CD14-positive monocyte (primary cell): Measurements from ENCODE around the gene ROR1. TPM values are rescaled to one million over a fixed set of nuclear protein-coding genes. Genes with fewer than 3 reads are reported as not detected.

Experiments
- DNase-seq, 3 donors: peaks; one replicate each; pipeline ENCODE4 v3.0.0-alpha.2; 2011 to 2022
- H2AFZ ChIP-seq: 2 replicates; pipeline ENCODE4 v1.6.0; 2012; ENCODE audit warnings: mild to moderate bottlenecking, low read depth, low read length, inconsistent platforms; ENCODE audit not compliant: insufficient read depth, poor library complexity, severe bottlenecking
- H3K27ac ChIP-seq, 2 donors: 1 replicate in 1 of 2; 2 replicates in 1 of 2; pipeline ENCODE4 v1.5.1; 2012 to 2013; ENCODE audit warnings: low read length in 2 of 2, control low read depth in 1 of 2, inconsistent platforms in 1 of 2, low read depth in 1 of 2, mild to moderate bottlenecking in 1 of 2
- H3K27me3 ChIP-seq, 2 donors: one replicate each; pipeline versions ENCODE4 v1.6.0 to v1.6.1; 2011 to 2013; ENCODE audit warnings: low read length in 2 of 2; ENCODE audit not compliant: control insufficient read depth in 2 of 2, insufficient read depth in 2 of 2
- H3K36me3 ChIP-seq, 2 donors: replicated peaks in 1 of 2; 1 replicate in 1 of 2; 2 replicates in 1 of 2; pipeline versions ENCODE4 v1.5.1 to v1.6.1; 2012 to 2013; ENCODE audit warnings: low read length in 2 of 2, control low read depth in 1 of 2, inconsistent platforms in 1 of 2, mild to moderate bottlenecking in 1 of 2; ENCODE audit not compliant: insufficient read depth in 2 of 2, control insufficient read depth in 1 of 2
- H3K4me1 ChIP-seq, 2 donors: 1 replicate in 1 of 2; 2 replicates in 1 of 2; pipeline versions ENCODE4 v1.5.1 to v1.6.1; 2012 to 2013; ENCODE audit warnings: low read length in 2 of 2, control low read depth in 1 of 2, inconsistent platforms in 1 of 2, mild to moderate bottlenecking in 1 of 2, moderate library complexity in 1 of 2; ENCODE audit not compliant: insufficient read depth in 2 of 2, control insufficient read depth in 1 of 2
- H3K4me2 ChIP-seq: replicated peaks from 2 replicates; pipeline ENCODE3; 2012; ENCODE audit warnings: low read length, moderate library complexity, mild to moderate bottlenecking; ENCODE audit not compliant: poor library complexity, severe bottlenecking; ENCODE audit errors: extremely low read depth
- H3K4me3 ChIP-seq, 3 experiments: fragments of 200-600 bp in 1 of 3; sonication (generic) in 1 of 3; replicated peaks in 1 of 3; 1 replicate in 2 of 3; 2 replicates in 1 of 3; pipeline ENCODE4 v1.5.1; 2011 to 2013; ENCODE audit warnings: low read length in 3 of 3, mild to moderate bottlenecking in 3 of 3, control low read depth in 2 of 3, low read depth in 2 of 3, inconsistent platforms in 1 of 3, moderate library complexity in 1 of 3
- H3K79me2 ChIP-seq: 2 replicates; pipeline ENCODE4 v1.6.0; 2012; ENCODE audit warnings: mild to moderate bottlenecking, control low read depth, inconsistent platforms, low read length, moderate library complexity; ENCODE audit not compliant: insufficient read depth
- H3K9ac ChIP-seq: 2 replicates; pipeline ENCODE4 v1.6.0; 2017; ENCODE audit warnings: low read length, mild to moderate bottlenecking; ENCODE audit not compliant: insufficient read depth, poor library complexity, severe bottlenecking
- H3K9me3 ChIP-seq, 2 donors: replicated peaks in 1 of 2; 1 replicate in 1 of 2; 2 replicates in 1 of 2; pipeline versions ENCODE4 v1.5.1 to v1.6.1; 2012 to 2013; ENCODE audit warnings: low read length in 2 of 2, control low read depth in 1 of 2; ENCODE audit not compliant: control insufficient read depth in 1 of 2, insufficient read depth in 1 of 2
- H4K20me1 ChIP-seq: 2 replicates; pipeline ENCODE4 v1.6.0; 2012; ENCODE audit warnings: mild to moderate bottlenecking, low read length, control low read depth, moderate library complexity; ENCODE audit not compliant: insufficient read depth
- H3K27ac Mint-ChIP-seq, 7 donors: one replicate each; pipeline ENCODE4 v1.8.0; 2020; ENCODE audit warnings: mild to moderate bottlenecking in 7 of 7, mixed read lengths in 7 of 7, moderate library complexity in 6 of 7, inconsistent platforms in 2 of 7
- H3K27me3 Mint-ChIP-seq, 3 donors: one replicate each; pipeline ENCODE4 v1.8.0; 2021 to 2022; ENCODE audit warnings: low read depth in 3 of 3, mild to moderate bottlenecking in 3 of 3, mixed read lengths in 3 of 3, moderate library complexity in 3 of 3, inconsistent platforms in 1 of 3
- H3K36me3 Mint-ChIP-seq, 2 donors: one replicate each; pipeline ENCODE4 v1.8.0; 2020; ENCODE audit warnings: mixed read lengths in 2 of 2, inconsistent platforms in 1 of 2, mild to moderate bottlenecking in 1 of 2
- H3K4me1 Mint-ChIP-seq: one replicate; pipeline ENCODE4 v1.8.0; 2020; ENCODE audit warnings: mild to moderate bottlenecking, mixed read lengths
- H3K4me3 Mint-ChIP-seq, 2 donors: one replicate each; pipeline ENCODE4 v1.8.0; 2020; ENCODE audit warnings: mild to moderate bottlenecking in 2 of 2, mixed read lengths in 2 of 2, moderate library complexity in 1 of 2
- H3K9me3 Mint-ChIP-seq, 7 donors: one replicate each; pipeline ENCODE4 v1.8.0; 2020 to 2022; ENCODE audit warnings: mixed read lengths in 7 of 7, mild to moderate bottlenecking in 6 of 7, moderate library complexity in 6 of 7, inconsistent platforms in 2 of 7
- WGBS: methylation state at CpG from one replicate; pipeline ENCODE4 v1.1.5; 2013; ENCODE audit warnings: missing lambda C conversion rate; ENCODE audit not compliant: insufficient coverage; 5-methylcytosine and 5-hydroxymethylcytosine counted together
- intact Hi-C, 2 donors: fragments of 100-400 bp; cut with micrococcal nuclease; formaldehyde crosslinking; loops; one replicate each; pipeline versions ENCODE4 v1.15.0 to v1.15.1; 2023
- polyA plus RNA-seq, 3 donors: library from polyadenylated mRNA; depleted of rRNA in 1 of 3; unstranded in 2 of 3; stranded (reverse) in 1 of 3; fragments of 300-500 nt in 2 of 3; fragments of >200 nt in 1 of 3; fragmentation: Illumina TruSeq in 2 of 3; gene quantifications; 1 replicate in 2 of 3; 2 replicates in 1 of 3; pipeline ENCODE4 v1.2.3, GENCODE V29; 2012 to 2021
- TF ChIP-seq, protein P1 (sequence below): fragments of 200-600 bp; IDR thresholded peaks from one replicate; pipeline ENCODE4 v1.8.0; 2022; ENCODE audit warnings: antibody characterized with exemption, mild to moderate bottlenecking

Gene ROR1
- polyA plus RNA-seq, 3 donors, result not detected

DNA sequence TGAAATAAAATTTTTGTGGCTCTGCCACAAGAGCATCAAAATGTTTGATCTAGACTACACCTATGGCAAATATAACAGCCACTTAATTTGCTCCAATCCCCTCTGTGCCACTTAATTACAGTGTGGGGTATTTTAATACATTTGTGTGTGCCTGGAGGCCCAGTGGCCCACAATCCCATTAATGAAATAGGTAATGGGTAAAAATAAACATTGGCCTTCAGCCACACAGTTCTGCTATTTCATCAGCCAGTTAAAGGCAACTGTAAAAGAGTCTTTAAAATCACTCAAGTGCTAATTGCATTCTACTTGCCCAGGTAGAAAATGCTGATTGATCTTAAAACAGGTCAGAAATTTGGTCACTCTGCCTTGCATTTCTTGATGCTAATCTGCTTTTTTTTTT is 278.0 kb downstream of the ROR1 start:
- H3K4me3 ChIP-seq, result no peak overlapping the region
- no peaks in the 10 kb centered on the region for H3K9me3 ChIP-seq
- no peak overlapping the region for H3K4me3 Mint-ChIP-seq
- intact Hi-C loops, result no loop called here
- no peak overlapping the region for H3K4me2 ChIP-seq
- no peak overlapping the region for H3K27ac ChIP-seq
- DNase-seq, result no peak
- H3K4me1 ChIP-seq, result no peaks in the 10 kb centered on the region
- H3K36me3 Mint-ChIP-seq, result no peaks in the 10 kb centered on the region
- H3K27me3 Mint-ChIP-seq, result no peaks in the 10 kb centered on the region
- no peaks in the 10 kb centered on the region for H3K36me3 ChIP-seq
- no peaks in the 10 kb centered on the region for H3K79me2 ChIP-seq
- peaks cover 0 to 6% (median 0%) of the 10 kb centered on the region in 7 donors for H3K9me3 Mint-ChIP-seq
- H3K27me3 ChIP-seq, result no peaks in the 10 kb centered on the region
- H3K4me1 Mint-ChIP-seq, result no peaks in the 10 kb centered on the region
- TF ChIP-seq, protein P1, sequence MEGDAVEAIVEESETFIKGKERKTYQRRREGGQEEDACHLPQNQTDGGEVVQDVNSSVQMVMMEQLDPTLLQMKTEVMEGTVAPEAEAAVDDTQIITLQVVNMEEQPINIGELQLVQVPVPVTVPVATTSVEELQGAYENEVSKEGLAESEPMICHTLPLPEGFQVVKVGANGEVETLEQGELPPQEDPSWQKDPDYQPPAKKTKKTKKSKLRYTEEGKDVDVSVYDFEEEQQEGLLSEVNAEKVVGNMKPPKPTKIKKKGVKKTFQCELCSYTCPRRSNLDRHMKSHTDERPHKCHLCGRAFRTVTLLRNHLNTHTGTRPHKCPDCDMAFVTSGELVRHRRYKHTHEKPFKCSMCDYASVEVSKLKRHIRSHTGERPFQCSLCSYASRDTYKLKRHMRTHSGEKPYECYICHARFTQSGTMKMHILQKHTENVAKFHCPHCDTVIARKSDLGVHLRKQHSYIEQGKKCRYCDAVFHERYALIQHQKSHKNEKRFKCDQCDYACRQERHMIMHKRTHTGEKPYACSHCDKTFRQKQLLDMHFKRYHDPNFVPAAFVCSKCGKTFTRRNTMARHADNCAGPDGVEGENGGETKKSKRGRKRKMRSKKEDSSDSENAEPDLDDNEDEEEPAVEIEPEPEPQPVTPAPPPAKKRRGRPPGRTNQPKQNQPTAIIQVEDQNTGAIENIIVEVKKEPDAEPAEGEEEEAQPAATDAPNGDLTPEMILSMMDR, result no peak
- H3K27ac Mint-ChIP-seq, result no peak overlapping the region
- no peak overlapping the region for H3K9ac ChIP-seq
- no peaks in the 10 kb centered on the region for H4K20me1 ChIP-seq
- no peak overlapping the region for H2AFZ ChIP-seq

DNA sequence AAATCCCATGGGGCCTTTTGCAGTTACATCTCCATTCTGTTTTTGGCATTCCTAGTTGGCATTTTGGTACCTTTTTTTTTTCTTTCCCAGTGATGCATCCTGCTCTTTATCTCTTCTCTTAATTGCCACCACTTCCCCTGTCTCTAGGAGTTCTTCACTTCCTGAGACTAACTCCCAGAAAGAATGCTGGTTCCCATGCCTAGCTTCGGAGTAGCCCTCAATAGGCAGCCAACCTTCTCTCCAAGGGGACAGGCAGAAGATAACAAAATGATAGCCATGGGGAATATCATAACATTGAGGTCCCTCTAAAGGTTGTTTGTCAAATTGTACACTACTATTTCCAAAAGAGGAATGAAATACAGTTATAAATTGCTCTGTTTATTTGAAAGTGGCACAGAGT is 279.0 kb downstream of the ROR1 start:
- no CpG with 5 or more reads among the region's 1 CpG for WGBS

More for the DNA sequence above, 279.0 kb downstream of the ROR1 start:
- Histone ChIP-seq H3K9me3 (no peaks in the 10 kb centered on the region), H2AFZ (no peak overlapping the region), H3K79me2 (no peaks in the 10 kb centered on the region), H3K4me3 (no peak overlapping the region), H3K36me3 (no peaks in the 10 kb centered on the region), H3K27me3 (no peaks in the 10 kb centered on the region), H3K4me1 (no peaks in the 10 kb centered on the region), H3K27ac (no peak overlapping the region), H3K4me2 (no peak overlapping the region), H4K20me1 (no peaks in the 10 kb centered on the region), H3K9ac (no peak overlapping the region)
- intact Hi-C loops, result no loop called here
- peaks cover 0 to 6% (median 0%) of the 10 kb centered on the region in 7 donors for H3K9me3 Mint-ChIP-seq
- H3K4me3 Mint-ChIP-seq, result no peak overlapping the region
- no peak overlapping the region for H3K27ac Mint-ChIP-seq
- no peaks in the 10 kb centered on the region for H3K27me3 Mint-ChIP-seq
- no peaks in the 10 kb centered on the region for H3K36me3 Mint-ChIP-seq
- no peak for DNase-seq
- no peaks in the 10 kb centered on the region for H3K4me1 Mint-ChIP-seq
- TF ChIP-seq, protein P1, result no peak
